Activated CD4-positive, CD25-positive, alpha-beta regulatory T cell treated with anti-CD3 and anti-CD28 coated beads, Interleukin-2, amount 50 U/mL, for 72 hours (primary cell): ENCODE data around the gene RAB9B.
"Not testable (repeated sequence)": the region's sequence is repeated elsewhere in the genome, so short reads cannot be mapped to it uniquely, and the experiment has no call there.

Experiments used
- DNase-seq: peaks from one replicate; pipeline ENCODE4 v3.0.0; 2021

RAB9B gene, protein sequence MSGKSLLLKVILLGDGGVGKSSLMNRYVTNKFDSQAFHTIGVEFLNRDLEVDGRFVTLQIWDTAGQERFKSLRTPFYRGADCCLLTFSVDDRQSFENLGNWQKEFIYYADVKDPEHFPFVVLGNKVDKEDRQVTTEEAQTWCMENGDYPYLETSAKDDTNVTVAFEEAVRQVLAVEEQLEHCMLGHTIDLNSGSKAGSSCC

DNA sequence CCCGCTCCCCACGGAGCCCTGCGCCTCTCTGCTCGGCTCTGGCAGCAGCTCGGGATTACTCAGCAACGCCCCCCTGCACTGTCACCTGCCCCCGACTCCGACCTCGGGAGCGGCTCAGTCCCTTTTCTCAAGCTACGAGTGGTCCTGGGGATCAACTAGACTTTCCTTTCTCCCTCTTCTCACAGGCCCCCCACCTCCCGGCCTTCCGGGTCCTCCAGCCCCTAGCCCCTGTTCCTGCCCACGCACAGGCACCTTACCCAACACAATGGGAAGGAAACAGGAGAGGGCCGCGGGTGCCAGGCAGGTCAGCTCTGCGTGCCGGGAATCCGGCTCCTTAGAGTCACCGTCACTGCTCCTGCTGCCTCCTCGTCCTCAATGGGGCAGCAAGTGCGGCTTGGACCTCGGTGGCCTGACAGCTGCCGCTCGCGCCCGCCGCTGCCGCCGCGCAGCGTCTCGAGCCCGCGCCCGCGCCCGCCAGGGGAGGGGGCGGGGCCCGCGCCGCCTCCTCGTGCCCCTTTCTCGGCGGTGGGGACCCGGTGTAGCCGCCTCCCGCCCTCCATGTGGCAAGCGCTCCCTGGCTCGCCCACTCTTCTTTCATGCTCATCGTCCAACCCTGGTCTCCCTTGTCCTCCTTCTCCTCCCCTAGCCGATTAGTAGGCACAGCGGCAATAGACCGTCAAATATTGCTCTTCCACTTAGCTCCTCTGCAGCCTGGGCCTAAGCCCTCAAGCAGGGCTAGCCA lies at the start of gene RAB9B:
TSS of gene RAB9B (minus strand) at position 455 of the 742 bp plus-strand sequence. CDS start 6,473 bp downstream, outside the sequence.
- peak; percentile 60 for DNase-seq

DNA sequence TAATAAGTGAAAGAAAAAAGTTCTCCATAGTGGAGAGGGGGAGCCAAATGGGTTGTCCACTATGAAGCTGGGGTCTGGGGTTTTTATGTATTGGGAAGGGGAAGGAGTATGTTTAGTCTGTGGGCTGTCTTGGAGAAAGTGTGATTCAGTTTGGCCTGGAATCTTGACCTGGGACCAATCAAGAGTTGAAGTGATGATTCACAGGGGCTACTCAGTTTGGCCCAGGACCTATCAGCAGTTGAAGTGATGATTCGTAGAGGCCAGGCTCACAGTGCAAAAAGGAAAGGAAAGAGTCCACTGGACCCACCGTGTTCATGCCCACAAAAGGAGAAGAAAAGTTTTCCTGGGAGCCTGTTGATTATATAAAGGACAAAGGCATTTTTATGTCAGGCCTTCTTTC lies 47.3 kb upstream of the RAB9B start:
- DNase-seq: no peak

DNA sequence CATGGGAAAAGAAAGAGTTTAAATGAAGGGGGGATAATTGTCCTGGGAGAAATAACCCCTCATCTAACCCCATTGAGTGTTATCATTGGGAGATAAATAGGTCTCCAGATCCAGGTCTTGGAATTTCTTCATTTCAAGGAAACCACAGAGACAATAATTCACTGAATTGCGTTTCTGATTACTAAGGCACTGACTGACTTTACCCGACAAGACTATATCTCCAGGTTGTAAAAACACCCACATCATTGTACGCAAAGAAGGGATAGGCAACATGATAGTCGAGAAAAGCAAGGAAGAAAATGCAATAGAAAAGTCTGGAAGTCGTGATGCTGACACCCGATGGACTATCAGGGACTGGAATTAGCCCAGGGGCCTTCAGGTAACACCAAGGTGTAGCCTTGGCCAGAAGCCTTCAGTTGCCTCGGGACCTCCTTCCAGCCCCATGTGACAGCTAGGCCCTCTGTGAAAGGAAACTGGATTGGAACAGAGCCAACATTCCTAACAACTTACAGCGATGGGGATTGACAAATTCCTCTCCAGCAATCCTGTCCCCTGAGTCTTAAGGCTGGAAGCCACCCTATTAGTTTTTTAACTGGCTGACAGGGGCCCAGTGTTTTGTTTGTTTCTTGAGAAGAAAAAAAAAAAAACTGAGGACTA lies 46.5 kb upstream of the RAB9B start:
- no peak for DNase-seq

DNA sequence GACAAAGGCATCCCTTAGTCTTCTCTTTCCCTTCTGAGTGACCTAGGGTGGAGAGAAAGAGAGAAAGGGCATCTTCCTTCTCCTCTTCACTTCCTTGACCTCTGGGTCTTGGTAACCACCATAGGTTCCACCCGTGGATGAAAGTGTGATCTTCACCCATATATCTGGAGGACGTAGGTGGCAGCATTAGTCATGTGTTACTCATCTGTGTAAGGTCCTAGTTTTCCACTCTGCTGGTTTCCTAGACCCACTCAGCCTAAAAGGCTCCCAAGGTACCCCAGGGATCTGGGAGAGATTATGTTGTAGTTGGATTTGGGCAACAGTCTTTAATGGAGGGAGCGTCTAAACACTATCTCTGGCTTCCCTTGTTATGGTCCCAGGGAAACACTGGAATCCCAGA lies 45.5 kb upstream of the RAB9B start:
- DNase-seq: no peak

DNA sequence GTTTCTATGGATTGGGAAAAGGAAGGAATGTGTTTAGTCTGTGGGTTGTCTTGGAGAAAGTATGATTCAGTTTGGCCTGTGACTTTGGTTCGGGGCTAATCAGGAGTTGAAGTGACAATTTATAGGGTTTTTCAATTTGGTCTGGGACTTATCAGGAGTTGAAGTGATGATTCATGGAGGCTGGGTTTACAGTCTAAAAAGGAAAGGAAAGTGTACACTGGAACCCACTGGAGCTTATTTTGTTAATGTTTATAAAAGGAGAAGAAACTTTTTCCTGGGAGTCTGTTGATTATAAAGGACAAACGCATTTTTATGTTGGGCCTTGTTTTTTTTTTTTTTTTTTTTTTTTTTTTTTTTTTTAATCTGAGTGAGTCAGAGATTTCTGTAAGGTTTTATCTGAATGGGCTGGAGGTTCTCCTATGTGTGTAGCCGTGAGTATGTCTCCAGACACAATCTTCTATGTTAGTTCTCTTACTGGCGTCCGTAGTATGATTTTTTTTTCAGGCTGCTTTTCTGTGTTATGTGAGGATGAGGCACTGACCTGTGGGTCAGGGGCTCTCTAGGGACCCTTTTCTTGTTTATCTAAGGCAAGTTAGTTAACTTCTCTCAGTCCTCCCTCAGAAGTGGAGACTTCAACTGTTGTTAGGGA lies 33.0 kb upstream of the RAB9B start:
- DNase-seq: no peak

DNA sequence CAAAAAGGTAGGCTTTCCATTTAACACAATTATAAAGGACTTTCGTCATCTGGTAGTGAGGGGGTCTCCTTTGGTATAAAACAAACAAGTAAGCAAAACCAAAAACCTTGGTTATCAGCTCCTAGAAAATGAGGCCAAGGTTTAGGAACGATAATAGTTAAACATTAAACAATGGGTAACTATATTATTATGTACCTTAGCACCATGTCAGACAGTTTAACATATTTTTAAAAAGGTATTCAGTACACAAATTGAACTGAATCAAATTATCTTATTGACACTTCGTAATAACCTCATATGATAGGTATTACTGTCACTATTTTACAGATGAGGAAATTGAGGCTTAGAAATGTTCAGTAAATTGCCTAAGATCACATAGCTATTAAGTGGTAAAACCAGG lies 32.1 kb upstream of the RAB9B start:
- no peak for DNase-seq

DNA sequence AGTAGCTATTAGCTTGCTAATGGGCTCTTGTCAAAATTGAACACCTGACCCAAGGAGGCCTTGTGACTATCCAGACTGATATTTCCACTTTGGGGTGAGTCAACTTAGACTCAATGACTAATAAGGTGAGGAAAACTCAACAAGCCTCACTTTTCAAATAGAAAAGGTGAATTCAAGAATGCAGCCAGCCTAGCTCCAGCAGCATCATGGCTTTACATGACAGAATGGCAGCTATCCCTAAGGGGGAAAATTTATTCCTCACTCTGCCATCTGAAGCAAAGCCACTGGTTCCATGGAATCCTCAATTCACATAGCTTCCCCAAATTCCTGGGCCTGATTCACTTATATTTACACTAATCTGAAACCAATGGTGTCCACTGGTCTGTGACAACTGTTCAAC lies 29.1 kb upstream of the RAB9B start:
- no peak for DNase-seq

DNA sequence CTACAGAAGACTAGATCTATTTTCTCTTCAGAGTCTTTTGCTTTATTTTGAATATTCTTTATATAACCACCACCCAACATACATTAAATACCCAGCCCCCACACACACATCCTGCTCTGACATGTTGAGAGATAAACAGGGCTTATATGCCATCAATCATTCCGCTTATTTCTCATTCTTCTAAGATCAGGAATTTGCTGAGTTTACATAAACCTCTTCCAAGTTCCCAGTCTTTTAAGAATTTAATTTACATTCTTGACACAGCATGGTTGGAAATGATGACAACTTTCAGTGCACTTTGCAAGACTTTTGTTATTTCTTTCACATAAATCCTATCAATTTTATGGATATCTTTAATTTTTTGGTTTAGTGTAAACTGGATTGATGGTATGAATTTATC lies 17.5 kb upstream of the RAB9B start:
- no peak for DNase-seq

DNA sequence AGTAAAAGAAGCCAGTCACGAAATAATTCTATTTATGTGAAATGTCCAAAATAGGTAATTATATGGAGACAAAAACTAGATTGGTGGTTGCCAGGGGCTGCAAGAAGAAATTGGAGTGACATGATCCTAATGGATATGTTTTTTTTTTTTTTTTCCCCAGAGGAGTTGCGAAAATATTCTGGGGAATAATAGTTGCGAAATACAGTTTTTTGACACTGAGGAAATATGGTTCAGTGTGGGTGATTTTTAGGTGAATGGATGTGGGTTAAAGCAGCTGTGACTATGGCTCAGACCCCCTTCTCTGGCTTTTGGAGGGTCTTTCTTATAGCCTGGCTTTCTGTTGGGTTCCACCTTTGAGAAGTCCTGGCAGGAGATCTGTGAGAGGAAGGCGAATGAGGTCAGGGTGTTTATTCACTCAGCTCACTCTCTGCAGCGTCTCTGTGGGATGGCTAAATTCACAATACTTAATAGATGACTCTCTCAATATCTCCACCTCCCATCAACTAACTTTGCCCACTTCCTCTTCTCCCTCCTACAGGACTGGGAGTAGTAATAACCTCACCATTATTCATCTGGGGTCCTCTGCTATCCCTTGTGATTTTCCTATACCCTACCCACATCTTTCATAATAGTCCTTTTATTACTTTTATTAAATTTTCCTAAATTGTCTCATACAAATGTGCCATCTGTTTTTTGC lies 15.3 kb upstream of the RAB9B start:
- no peak for DNase-seq

DNA sequence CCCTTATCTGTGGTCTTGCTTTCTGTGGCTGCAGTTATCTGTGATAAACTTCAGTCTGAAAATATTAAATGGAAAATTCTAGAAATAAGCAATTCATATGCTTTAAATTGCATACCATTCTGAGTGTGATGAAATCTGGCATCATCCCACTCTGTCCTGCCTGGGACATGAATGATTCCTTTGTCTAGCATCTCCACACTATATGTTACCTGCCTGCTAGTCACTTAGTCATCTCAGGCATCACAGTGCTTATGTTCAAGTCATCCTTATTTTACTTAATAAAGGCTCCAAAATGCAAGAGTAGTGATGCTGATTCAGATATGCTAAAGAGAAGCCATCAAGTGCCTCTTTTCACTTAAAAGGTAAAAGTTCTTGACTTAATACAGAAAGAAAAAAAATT lies 14.3 kb upstream of the RAB9B start:
- DNase-seq: no peak

DNA sequence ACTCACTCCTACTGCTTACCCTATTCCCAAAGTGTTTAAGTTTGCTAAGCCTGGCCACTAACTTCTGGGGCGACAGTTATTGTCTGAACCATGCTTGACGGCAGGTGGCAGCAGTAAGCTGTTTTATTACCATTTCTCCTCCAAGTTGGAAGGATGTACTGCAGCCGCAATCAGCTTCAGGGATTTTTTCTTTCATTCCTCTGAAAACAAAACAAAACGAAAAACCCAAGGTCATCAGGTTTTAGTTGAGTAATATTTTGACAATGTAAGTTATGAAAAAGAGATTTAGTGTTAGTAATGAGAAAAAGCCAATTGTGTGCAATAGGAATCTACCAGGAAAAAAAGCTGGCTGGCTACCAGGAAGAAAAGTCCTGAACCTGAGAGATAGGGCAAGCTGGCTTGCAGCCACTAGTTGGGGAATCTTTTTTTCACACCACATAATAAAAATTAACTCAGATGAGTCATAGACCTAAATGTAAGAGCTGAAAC lies 13.2 kb upstream of the RAB9B start:
- peak; percentile 51 for DNase-seq

DNA sequence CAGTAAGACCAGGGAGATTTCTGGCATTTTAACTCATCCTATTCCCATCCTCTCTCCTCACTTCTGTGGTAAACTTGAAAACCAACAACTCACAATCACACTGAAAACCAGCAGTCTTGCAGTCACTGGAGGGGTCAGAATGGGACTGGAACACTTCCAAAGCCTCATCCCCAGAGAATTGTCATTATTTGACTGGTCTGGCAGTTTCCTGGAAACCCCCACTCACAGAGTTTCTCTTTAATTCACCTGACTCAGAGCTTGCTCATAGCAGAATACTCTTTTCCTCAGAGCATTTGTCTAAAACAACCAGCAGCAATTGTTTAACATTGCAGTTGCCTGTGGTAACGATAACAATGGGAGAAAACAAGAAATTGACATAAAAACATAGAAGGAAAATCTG lies 7.3 kb upstream of the RAB9B start:
- no peak for DNase-seq

DNA sequence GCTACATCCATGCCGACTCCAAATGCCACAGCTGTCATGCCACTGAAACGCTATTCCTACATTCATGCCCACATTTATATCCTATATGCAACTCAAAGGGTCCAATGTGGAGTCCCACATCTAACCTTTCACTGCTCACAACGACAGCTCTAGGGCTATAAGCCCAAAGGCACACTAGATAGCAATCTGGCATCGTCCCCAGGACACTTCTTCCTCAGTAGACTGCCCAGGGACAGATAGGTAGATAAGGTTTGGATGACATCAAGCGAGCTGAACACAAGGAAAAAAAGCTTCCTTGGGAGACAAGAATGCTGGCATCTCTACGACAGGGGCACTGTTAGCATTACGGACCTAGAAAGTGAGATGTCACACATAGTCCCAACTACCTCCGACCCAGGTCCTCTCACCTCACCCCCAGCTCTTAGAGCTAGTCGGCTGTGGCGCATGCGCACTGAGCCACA lies 685 bp downstream of the RAB9B start:
- DNase-seq: no peak

DNA sequence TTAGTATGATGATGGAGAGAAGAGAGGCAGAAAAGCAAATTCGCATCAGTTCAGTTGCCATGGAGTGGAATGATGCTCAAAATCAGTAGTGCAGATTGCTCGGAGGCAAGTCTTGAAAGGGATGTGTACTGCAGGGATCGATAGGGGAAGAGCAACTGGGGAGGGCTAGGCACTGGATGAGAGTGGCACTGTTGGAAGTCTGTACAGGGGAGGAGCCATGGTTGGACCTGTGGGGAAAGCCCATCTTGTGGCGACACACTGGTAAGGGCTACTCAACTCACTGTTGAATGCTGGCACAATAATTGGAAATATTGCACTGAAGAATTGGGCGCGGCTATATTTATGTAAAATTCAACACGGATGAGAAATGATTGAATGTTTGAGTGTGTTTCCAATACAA lies 1.2 kb downstream of the RAB9B start:
- DNase-seq: no peak

DNA sequence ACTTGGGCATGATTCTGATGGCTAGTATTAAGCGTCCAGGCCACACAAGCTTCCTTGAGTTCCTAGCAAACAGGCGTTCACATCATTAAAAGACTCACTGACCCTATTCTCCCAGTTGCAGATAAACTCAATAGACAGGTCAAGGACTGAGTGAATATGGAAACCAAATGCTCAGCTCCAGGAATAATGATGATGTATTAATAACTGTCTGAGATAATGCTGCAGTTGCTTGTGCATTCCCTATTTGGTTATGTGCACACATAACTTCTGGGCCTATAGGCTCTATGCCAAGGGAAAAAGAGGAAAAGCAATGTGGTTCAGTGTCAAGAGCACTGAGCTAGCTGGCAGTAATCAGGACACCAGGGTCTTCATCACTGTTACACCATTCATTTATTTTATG lies 3.5 kb downstream of the RAB9B start:
- DNase-seq: no peak

DNA sequence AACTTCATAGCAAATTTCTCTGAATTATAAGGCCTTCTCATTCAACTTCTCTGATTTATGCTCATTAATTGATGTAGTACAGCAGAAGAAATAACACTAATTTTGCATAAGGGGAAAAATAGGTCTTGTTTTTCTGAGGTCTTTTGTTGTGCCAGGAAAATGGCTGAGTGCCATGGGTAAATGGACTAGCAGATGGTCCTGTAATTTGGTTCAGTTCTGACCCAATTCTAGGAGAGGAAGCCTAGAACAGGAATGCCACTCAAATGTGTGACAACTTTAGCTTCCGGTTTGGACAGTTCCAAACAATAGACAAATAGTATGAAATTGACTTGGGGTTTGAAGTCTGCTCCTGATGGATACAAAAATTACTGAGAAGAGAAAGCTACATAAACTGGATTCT lies 6.2 kb downstream of the RAB9B start:
- DNase-seq: no peak

DNA sequence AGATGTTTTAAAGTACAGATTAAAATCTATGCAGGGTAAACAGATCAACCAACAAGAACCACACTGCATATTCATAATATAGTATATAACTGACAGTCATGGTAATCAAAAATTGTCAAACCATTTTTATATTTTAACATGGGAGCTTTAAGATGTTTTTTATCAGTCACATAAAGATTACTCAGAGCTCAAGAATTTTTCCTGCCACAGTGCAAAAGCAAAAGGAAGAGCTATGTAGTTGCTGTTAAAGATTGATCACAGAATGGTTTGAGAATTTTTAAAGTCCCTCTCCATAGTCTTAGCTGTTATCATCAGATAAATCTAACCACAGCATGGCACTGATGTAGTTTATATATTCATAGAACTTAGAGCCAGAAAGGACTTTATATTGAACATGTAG lies 8.5 kb downstream of the RAB9B start:
- DNase-seq: no peak

DNA sequence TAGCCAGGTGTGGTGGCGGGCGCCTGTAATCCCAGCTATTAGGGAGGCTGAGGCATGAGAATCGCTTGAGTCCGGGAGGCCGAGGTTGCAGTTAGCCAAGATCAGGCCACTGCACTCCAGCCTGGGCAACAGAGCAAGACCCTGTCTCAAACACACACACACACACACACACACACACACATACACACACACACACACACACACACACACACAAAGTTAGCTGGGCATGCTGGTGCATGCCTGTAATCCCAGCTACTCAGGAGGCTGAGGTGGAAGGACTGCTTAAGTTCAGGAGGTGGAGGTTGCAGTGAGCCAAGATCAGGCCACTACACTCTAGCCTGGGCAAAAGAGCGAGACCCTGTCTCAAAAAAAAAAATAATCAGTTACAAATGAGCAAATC lies 11.3 kb downstream of the RAB9B start:
- not testable (repeated sequence) for DNase-seq

DNA sequence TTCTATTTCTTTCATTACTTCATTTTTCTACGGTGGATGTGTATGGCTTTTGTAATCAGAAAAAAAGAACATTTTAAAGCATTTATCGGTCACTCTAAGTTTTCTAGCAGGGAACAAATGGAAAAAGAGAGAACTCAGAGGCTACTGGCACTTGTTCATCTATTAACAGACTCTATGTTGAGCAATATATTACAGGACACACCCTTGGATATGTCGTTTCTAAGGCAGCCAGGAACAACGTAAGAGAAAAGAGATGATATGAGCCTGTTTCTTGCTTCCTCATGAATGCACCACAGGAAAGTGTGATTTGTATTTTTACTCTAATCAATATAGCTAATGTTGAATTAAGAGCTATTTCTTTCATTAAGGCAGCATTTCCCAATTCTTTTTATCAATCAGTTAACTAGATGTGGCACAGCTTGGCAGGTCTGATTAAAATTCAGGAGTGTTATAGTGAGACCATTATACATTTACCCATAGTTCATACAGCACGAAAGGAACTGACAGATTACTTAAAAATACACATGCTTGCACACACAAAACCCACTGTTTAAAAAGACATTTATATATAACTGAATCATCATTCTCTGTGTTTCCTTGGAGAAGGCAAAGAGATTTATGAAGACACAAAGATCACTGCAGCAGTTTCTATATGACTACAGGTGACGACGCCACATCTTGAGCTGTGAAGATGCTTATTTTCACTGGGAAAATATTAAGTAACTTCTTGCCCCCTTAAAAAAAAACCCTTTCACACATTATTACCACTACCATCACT lies 13.0 kb downstream of the RAB9B start:
- DNase-seq: no peak

DNA sequence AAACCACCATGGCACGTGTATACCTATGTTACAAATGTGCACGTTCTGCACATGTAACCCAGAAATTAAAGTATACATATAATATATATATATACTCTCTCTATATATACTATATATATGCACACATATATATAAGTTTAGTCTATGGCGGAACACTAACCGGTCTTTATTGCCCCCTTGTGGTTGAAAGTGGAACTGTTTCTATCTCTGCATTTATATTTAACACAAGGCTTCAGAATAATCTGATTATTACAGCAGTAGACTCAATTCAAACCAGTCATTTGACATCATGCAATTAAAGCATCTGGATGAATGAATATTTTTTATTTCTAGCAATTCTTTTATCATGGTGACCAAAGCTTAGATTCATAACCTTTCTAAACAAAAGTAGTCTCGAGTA lies 14.6 kb downstream of the RAB9B start:
- no peak for DNase-seq

DNA sequence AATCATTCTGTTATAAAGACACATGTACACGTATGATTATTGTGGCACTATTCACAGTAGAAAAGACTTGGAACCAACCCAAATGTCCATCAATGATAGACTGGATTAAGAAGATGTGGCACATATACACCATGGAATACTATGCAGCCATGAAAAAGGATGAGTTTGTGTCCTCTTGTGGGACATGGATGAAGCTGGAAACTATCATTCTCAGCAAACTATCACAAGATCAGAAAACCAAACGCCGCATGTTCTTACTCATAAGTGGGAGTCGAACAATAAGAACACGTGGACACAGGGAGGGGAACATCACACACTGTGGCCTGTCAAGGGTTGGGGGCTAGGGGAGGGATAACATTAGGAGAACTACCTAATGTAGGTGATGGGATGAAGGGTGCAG lies 15.0 kb downstream of the RAB9B start:
- not testable (repeated sequence) for DNase-seq

DNA sequence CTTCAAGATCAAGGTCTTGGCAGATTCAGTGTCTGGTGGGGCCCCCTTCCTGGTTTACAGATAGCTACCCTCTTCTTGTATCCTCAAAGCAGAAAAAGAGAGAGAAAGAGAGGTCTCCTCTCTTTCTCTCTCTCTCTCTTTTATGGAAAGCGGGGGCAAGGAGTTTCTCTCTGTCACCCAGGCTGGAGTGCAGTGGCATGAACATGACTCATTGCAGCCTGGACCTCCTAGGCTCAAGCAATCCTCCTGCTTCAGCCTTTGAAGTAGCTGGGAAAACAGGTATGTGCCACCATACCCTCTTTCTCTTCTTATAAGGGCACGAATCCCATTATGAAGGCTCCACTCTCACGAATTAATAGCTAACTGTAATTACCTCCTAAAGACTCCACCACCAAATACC lies 20.2 kb downstream of the RAB9B start:
- DNase-seq: no peak
